Loucy (cell line): ENCODE measurements around the gene SFMBT2.

Experiments used
- H2AFZ ChIP-seq: fragments of 200-600 bp; sonication (generic); 2 replicates; pipeline ENCODE4 v1.6.0; 2016; ENCODE audit warnings: antibody characterized with exemption, mild to moderate bottlenecking, low read length, moderate library complexity
- H3F3A ChIP-seq: fragments of 200-600 bp; 2 replicates; pipeline ENCODE4 v1.6.0; 2016; ENCODE audit warnings: antibody characterized with exemption, low read depth, mild to moderate bottlenecking
- H3K27me3 ChIP-seq: fragments of 200-600 bp; sonication (generic); 2 replicates; pipeline ENCODE4 v1.6.1; 2014; ENCODE audit warnings: low read length, mild to moderate bottlenecking; ENCODE audit not compliant: insufficient read depth, poor library complexity, severe bottlenecking
- H3K36me3 ChIP-seq: fragments of 200-600 bp; sonication (generic); 2 replicates; pipeline ENCODE4 v1.6.1; 2016; ENCODE audit warnings: low read length; ENCODE audit not compliant: insufficient read depth
- H3K4me1 ChIP-seq: fragments of 200-600 bp; sonication (generic); 2 replicates; pipeline ENCODE4 v1.5.1; 2014; ENCODE audit warnings: low read length, mild to moderate bottlenecking; ENCODE audit not compliant: insufficient read depth, poor library complexity, severe bottlenecking
- H3K4me2 ChIP-seq: fragments of 200-600 bp; sonication (generic); 2 replicates; pipeline ENCODE4 v1.6.0; 2014; ENCODE audit warnings: antibody characterized with exemption, low read length, low read depth, mild to moderate bottlenecking; ENCODE audit not compliant: poor library complexity, severe bottlenecking
- H3K4me3 ChIP-seq: fragments of 200-600 bp; sonication (generic); 2 replicates; pipeline ENCODE4 v1.5.1; 2014; ENCODE audit warnings: low read length, mild to moderate bottlenecking, mixed read lengths; ENCODE audit not compliant: poor library complexity, severe bottlenecking
- H3K79me2 ChIP-seq: fragments of 200-600 bp; sonication (generic); 2 replicates; pipeline ENCODE4 v1.6.1; 2014; ENCODE audit warnings: low read length; ENCODE audit not compliant: insufficient read depth
- H3K9ac ChIP-seq: fragments of 200-600 bp; sonication (generic); 2 replicates; pipeline ENCODE4 v1.6.0; 2014; ENCODE audit warnings: mild to moderate bottlenecking, low read depth, low read length, moderate library complexity; ENCODE audit not compliant: poor library complexity, severe bottlenecking
- H3K9me2 ChIP-seq: fragments of 200-600 bp; sonication (generic); replicated peaks from 2 replicates; pipeline ENCODE4 v1.6.1; 2016; ENCODE audit warnings: low read depth, low read length, mixed read lengths
- H3K9me3 ChIP-seq: fragments of 200-600 bp; sonication (generic); 2 replicates; pipeline ENCODE4 v1.6.1; 2014; ENCODE audit warnings: mild to moderate bottlenecking, antibody characterized with exemption, low read length, low read depth; ENCODE audit not compliant: insufficient read depth
- H4K20me1 ChIP-seq: fragments of 200-600 bp; sonication (generic); 2 replicates; pipeline ENCODE4 v1.6.0; 2014; ENCODE audit warnings: antibody characterized with exemption, low read length, mild to moderate bottlenecking; ENCODE audit not compliant: insufficient read depth, poor library complexity, severe bottlenecking
- CTCF ChIP-seq: fragments of 200-600 bp; sonication (generic); conservative IDR thresholded peaks from 2 replicates; pipeline ENCODE4 v1.5.1; 2014; ENCODE audit warnings: mild to moderate bottlenecking, antibody characterized with exemption, low read length
- EZH2phosphoT487 ChIP-seq: fragments of 200-600 bp; IDR thresholded peaks from 2 replicates; pipeline ENCODE4 v1.6.1; 2018; ENCODE audit warnings: antibody characterized with exemption, mild to moderate bottlenecking, moderate library complexity, borderline replicate concordance

SFMBT2 gene

GRCh38 chr10:7260912-7261311, 149.9 kb downstream of the SFMBT2 start:
- Histone ChIP-seq H3K9me3 (no peaks in the 10 kb centered on the region), H3K27me3 (no peaks in the 10 kb centered on the region), H3K9me2 (no peaks in the 10 kb centered on the region), H3K4me2 (peak overlapping the region; percentile 60), H3K4me3 (no peak overlapping the region), H3F3A (no peaks in the 10 kb centered on the region), H4K20me1 (peaks cover 20% of the 10 kb centered on the region), H3K36me3 (no peaks in the 10 kb centered on the region; the same call in 1 of the 2 replicates), H3K9ac (no peak overlapping the region), H3K4me1 (peaks cover 47% of the 10 kb centered on the region), H3K79me2 (peaks cover 9% of the 10 kb centered on the region; the same call in 1 of the 2 replicates), H2AFZ (no peak overlapping the region)
- TF ChIP-seq EZH2phosphoT487 (no peak), CTCF (no peak)

- peak; percentile 77 for TF ChIP-seq CTCF
- TF ChIP-seq EZH2phosphoT487, result no peak
- Histone ChIP-seq H3K9me3 (no peaks in the 10 kb centered on the region), H3K4me3 (no peak overlapping the region), H3K4me1 (peaks cover 52% of the 10 kb centered on the region), H3F3A (no peaks in the 10 kb centered on the region), H3K79me2 (peaks cover 9% of the 10 kb centered on the region; the same call in 1 of the 2 replicates), H3K4me2 (peak overlapping the region; percentile 60), H3K9me2 (no peaks in the 10 kb centered on the region), H2AFZ (no peak overlapping the region), H3K36me3 (no peaks in the 10 kb centered on the region; the same call in 1 of the 2 replicates), H3K9ac (no peak overlapping the region), H4K20me1 (peaks cover 20% of the 10 kb centered on the region), H3K27me3 (no peaks in the 10 kb centered on the region)
Observed at GRCh38 chr10:7260412-7260900, 150.4 kb downstream of the SFMBT2 start.

GRCh38 chr10:7258948-7259523, 151.8 kb downstream of the SFMBT2 start:
- Histone ChIP-seq H3F3A (no peaks in the 10 kb centered on the region), H3K9ac (peak overlapping the region; percentile 10), H3K9me3 (no peaks in the 10 kb centered on the region), H3K4me1 (peaks cover 57% of the 10 kb centered on the region), H4K20me1 (peaks cover 20% of the 10 kb centered on the region), H3K79me2 (peaks cover 9% of the 10 kb centered on the region; the same call in 1 of the 2 replicates), H3K4me3 (peak overlapping the region; percentile 53), H3K27me3 (no peaks in the 10 kb centered on the region), H3K9me2 (no peaks in the 10 kb centered on the region), H2AFZ (no peak overlapping the region), H3K4me2 (peak overlapping the region; percentile 60), H3K36me3 (no peaks in the 10 kb centered on the region; the same call in 1 of the 2 replicates)
- TF ChIP-seq EZH2phosphoT487 (no peak), CTCF (no peak)
